GM12865 (cell line): Measurements from ENCODE around the gene CAPZA2.

Experiments used
- DNase-seq: peaks from one replicate; pipeline ENCODE4 v3.0.0; 2010; ENCODE audit warnings: low read depth
- H3K4me3 ChIP-seq: 2 replicates; pipeline ENCODE4 v1.5.1; 2011; ENCODE audit warnings: mild to moderate bottlenecking, low read depth, low read length, control low read depth
- CTCF ChIP-seq: IDR thresholded peaks from 2 replicates; pipeline ENCODE4 v1.5.1; 2011; ENCODE audit warnings: low read length, control low read depth, low read depth, inconsistent platforms; ENCODE audit not compliant: insufficient read depth; ENCODE audit errors: missing control alignments

CAPZA2 gene

GRCh38 chr7:116911801-116912200 is 49.4 kb downstream of the CAPZA2 start:
- no peak for DNase-seq
- no peak overlapping the region for H3K4me3 ChIP-seq
- no peak for TF ChIP-seq CTCF

GRCh38 chr7:116912269-116912909 is 50.0 kb downstream of the CAPZA2 start:
- no peak overlapping the region for H3K4me3 ChIP-seq
- DNase-seq = no peak
- TF ChIP-seq CTCF = no peak

GRCh38 chr7:116918704-116919103 is 56.3 kb downstream of the CAPZA2 start:
- H3K4me3 ChIP-seq = no peak overlapping the region
- TF ChIP-seq CTCF = no peak
- DNase-seq = no peak

- no peak overlapping the region for H3K4me3 ChIP-seq
- TF ChIP-seq CTCF = no peak
- no peak for DNase-seq
These were observed 58.0 kb downstream of the CAPZA2 start for GRCh38 chr7:116920359-116920758.

- no peak overlapping the region for H3K4me3 ChIP-seq
- DNase-seq = no peak
- no peak for TF ChIP-seq CTCF
These were observed 60.2 kb downstream of the CAPZA2 start for GRCh38 chr7:116922545-116922944.

GRCh38 chr7:116924741-116925140 is 62.4 kb downstream of the CAPZA2 start:
- DNase-seq = no peak
- TF ChIP-seq CTCF = no peak
- no peak overlapping the region for H3K4me3 ChIP-seq

- no peak overlapping the region for H3K4me3 ChIP-seq
- no peak for DNase-seq
- no peak for TF ChIP-seq CTCF
These were observed 66.6 kb downstream of the CAPZA2 start for GRCh38 chr7:116929021-116929420.
